Measurements from ENCODE around the gene COL27A1.

DNA sequence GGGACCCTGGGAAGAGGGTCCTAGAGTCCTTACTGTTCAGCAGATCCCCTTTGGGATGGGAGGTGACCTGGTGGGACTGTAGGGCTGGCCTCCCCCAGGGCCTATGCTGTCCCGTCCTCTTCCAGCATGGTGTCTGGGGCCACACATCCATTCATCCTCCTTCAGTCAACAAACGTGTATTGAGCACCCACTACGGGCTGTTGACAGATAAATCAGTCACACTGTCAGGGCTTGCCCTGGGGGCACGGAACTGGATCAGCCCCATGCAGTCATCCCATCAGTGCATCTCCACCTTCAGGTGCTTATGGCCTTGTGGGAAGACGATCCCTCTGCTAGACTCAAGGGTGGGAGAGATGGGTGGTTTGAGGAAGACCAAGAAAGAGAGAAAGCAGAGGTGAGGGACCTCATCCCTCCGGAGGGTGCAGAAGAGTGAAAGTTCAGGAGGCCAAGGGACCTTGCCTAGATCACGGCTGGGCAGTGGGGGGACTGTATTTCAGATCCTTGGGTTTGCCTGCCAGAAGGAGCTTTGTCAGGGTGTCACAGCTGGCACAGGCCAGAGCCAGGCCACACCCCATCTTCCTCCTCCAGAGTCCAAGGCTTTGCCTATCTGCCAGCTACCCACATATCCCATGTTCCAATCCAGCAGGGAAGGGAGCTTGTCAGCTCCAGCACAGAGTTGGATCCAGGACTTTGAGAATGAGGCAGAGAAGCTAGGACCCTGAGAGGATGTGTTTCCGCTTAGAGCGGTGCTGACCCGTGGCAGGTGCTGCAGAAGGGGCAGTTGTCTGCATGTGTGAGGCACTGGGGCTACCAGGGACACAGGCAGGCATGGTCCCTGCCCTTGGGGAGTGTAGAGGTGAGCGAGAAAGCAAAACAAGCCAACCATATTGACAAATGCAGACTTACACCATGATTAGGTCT is 30.5 kb downstream of the COL27A1 start:
- TF ChIP-seq POLR2A (IDR thresholded peaks at IDR 0.05; ENCODE audit: low read length) (no peak), GATA1 (IDR thresholded peaks at IDR 0.05; ENCODE audit: low read depth, low read length) (no peak)

Data from erythroblast (primary cell).